Stimulated activated CD4-positive, alpha-beta T cell treated with anti-CD3 and anti-CD28 coated beads, TNF-alpha, amount 100 ng/mL, for 4 hours (primary cell): ENCODE results near the gene COMT.
"Not testable (repeated sequence)": the region's sequence is repeated elsewhere in the genome, so short reads cannot be mapped to it uniquely, and the experiment has no call there.

Experiments
- DNase-seq, 3 experiments: peaks; one replicate each; pipeline ENCODE4 v3.0.0-alpha.2; 2020; ENCODE audit warnings: low read depth in 3 of 3

Gene COMT

DNA sequence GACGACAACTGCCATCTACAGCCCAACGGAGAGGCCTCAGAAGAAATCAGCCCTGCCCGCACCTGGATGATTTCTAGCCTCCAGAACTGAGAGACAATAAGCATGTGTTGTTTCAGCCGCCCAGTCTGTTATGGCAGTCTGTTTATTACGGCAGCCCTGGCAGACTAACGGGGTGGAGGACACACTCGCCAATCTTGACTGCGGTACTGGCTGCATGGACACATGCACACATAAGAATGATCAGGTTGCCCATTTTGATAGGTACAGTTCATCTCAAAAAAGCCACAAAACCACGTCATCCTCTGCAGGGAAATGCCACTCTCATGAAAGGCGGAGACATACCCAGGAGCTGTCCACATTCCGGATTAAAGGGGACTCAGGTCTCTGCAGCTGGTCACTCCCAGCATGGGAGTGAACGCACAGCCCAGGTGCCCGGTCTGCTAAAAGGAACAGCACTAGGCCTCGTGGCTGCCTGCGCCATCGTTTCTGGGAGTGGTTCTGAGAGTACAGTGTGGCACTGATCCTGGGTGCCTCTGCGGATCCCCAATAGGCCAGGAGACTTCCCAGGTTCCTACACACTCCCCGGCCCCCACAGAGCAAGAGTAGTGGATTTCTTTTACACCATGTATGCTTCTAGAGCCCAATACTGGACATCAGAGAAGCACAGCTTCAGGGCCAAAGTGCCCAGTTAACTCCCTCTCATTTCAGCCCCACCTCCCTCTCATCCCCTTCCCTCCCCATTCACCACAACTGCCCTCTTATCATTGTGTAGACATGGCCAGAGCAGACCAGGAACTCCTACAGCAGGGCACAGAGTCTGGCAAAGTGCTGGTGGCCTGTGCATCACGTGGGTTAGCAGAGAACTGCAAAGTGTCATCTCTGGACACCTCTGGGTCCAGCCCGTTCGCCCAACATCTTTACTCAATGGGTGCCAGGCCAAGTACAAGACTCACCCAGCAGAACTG is 11.7 kb upstream of the COMT start:
- DNase-seq, result no peak

GRCh38 chr22:19930551-19931486 is 10.8 kb upstream of the COMT start:
- no peak for DNase-seq

GRCh38 chr22:19931514-19931913 is 10.1 kb upstream of the COMT start:
- DNase-seq, result no peak

DNA sequence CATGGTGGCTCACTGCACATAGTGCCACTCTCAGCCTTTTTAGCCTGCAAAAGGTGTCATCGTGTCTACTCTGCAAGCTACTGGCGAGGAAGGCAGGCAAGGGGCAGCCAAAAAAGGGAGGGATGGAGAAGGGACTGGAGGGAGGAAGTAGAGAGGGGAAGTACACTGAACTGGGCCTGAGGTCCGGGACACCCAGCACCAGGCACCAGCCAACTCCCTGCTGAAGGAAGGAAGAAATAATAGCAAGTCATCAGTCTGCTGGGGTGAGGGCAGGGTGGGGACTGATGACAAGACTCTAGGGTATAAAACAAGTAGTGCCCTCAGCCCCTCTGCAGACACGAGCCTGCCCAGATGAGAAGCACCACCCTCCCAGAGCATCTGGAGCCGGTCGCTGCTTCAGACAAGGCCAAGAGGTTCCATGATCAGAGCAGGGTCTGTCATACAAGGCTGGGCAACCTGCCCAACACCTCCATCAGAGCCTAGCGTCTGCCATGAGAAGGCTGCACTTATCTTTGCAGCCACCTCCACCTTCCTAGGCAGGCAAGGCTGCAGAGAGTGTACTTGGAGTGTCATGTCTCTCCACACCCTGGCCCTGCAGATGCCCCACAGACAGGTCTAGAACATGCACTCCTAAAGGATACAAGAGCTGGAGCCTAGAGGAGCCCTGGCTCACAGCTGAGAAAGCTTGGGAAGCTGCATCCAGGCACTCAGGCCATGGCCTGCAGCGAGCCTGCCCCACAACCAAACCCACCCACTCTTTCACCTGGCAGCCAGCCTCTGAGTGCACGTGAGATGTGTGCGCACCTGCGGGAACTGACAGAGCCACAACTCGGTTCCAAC is 9.0 kb upstream of the COMT start:
- DNase-seq, result no peak

DNA sequence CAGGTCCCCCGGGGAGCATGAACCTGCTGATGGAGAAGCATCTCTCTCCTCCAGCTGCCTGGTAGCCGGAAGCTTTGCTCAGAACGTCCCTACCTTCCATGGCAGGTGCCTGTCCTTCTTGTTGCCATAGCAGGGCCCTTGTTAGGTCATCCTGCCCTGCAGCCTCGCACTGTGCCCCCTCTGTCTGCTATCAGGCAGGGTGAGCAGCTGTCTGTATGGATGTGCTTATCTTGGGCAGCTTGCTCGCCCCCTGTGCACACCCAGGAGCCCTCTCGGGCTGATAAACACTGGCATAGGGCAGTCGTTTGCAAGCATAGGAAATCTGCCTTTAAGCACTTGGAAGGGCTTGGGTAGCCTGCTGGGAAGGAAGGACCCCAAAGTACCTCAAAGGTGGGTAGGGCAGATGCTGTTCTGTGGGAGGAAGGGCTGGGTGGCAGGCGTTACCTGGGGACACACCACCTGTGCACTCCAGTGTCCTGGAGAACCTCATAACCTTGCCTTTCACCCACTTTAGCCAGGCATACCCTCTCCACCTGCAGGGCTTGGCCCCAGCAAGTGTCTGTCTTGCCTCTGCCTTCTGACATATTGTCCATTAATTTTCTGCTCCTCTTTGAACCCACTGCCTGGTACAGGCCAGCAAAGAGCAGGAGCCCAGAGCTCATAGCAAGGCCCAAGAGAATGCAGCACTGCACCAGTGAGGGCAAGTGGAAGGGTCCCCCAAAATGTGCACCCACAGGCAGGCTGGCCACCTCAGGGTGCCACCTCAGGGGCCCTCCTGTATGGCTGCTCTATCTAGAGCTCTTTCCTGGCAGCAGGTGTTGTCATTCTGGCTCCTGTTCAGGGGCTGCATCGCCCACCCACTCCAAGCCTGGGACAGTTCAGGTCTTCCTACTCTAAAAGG is 8.0 kb upstream of the COMT start:
- no peak for DNase-seq

DNA sequence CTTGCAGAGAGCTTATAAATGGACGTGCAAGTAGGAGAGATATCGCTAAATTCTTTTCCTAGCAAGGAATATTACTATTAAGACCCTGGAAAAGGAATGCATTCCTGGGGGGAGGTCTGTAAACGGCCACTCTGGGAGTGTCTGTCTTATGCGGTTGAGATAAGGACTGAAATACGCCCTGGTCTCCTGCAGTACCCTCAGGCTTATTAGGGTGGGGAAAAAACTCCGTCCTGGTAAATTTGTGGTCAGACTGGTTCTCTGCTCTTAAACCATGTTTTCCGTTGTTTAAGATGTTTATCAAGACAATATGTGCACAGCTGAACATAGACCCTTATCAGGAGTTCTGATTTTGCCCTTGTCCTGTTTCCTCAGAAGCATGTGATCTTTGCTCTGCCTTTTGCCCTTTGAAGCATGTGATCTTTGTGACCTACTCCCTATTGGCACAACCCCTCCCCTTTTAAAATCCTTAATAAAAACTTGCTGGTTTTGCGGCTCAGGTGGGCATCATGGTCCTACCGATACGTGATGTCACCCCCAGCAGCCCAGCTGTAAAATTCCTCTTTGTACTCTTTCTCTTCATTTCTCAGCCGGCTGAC is 6.4 kb upstream of the COMT start:
- not testable (repeated sequence) for DNase-seq

DNA sequence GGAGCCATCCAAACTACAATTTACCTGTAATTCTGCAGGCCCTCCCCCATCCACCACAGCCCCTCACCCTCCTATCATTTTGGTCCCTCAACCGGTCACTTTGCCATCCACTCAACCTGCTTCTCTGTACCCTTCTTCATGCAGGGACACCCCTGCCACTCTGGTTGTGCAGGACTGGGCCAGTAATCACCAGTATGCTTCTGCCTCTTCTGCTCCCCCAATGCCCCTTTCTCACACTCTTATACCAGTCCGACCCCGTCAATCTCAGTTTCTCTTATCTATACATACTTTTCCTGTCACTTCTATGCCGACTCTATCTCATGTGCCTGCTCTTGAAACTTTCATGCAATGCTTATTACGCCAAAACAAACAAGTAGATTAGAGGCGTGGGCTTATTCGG is 5.1 kb upstream of the COMT start:
- DNase-seq, result no peak

DNA sequence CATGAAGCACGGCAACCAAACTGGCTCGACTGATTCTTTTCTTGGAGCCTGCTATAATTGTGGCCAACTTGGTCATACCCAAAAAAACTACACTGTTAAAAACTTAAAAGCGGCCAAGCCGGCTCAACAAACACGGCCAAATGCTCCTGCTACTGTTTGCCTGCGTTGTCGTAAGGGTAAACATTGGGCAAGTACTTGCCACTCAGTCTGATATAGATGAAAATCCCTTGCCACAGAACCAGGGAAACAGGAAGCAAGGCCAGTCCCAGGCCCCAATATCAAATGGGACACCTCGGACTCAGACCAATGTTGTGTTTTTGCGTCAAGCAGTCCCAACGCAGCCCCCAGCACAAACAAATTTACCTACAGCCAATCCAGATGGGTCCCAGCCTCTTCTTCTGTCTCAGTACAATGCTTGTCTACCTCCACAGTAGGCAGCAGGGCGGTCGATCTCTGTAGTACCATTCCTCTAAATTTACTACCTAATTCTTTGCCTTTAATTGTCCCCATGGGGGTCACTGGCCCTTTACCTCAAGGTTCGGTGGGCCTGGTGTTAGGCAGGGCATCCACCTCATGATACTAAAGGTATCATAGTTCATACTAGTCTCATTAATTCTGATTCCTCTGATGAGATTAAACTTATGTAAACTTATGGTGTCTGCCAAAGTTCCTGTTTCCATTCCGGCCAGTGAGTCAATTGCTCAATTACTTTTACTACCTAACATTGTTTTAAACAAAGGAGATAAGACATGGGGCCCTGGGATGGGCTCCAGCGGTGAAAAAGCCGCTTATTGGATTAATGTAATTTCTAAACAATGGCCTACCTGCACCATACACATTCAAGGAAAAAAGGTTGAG is 3.7 kb upstream of the COMT start:
- DNase-seq, result no peak

DNA sequence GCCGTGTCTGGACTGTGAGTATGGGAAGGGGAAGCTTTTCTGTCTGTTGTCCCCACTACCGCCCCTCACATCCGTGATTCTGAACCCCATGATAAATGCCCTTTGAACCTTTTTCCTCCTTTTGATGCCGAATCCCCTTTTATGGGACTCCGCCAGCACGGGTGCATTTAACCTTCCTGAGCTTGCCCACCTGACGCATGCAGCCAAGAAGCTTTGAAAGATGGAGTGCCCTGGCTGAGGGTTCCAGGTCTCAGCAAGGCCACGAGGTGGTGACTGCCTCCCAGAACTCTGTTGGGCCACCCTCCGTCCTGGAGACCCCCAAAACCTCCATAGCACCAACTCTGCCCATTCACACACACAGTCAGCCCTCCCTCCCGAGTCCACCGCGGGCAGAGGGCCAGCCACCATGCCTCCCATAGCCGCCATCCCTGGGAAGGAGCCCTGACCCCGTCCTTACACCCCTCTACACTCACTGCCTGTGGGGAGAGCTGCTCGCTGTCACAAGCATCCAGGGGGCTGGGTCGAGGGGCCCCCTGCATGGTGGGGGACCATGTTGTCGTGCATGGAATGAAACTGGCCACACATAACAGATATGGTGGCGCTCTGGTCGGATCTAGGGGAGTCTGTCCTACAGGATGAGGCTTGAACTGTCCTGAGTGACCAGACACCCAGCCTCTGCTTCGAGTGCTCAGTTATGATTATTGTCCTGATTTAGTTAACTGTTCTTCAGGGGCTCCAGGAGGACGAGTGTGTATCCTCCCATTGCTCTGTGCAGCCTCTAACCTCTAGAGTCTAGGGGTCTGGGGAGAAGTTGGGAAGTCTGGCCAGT is 822 bp upstream of the COMT start:
- no peak for DNase-seq

- DNase-seq, result no peak
Measured at GRCh38 chr22:19942157-19943081, 847 bp downstream of the COMT start.

- DNase-seq, result no peak
Measured at GRCh38 chr22:19943082-19944026, 1.8 kb downstream of the COMT start.

DNA sequence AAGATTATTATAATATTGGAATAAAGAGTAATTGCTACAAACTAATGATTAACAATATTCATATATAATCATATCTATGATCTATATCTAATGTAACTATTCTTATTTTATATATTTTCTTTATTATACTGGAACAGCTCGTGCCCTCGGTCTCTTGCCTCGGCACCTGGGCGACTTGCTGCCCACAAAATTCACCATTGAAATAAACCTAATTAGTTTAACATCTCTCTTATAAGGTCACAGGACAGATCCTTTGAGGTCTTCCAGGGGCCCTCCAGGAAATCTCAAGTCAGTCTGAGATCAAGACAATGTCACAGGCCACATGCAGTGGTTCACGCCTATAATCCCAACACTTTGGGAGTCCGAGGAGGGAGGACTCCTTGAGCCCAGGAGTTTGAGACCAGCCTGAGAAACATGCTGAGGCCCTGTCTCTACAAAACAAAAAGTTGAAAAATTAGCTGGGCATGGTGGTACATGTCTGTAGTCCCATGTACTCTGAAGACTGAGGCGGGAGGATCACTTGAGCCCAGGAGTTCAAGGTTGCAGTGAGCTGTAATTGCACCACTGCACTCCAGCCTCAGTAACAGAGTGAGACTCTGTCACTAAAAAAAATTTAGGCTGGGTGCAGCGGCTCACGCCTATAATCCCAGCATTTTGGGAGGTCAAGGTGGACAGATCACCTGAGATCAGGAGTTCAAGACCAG is 6.6 kb downstream of the COMT start:
- no peak for DNase-seq

GRCh38 chr22:19951346-19951745 is 9.8 kb downstream of the COMT start:
- no peak for DNase-seq

GRCh38 chr22:19955241-19956128 is 13.9 kb downstream of the COMT start:
- DNase-seq, result no peak
